ENCODE data around the gene DNASE1L1.
A peak's percentile ranks its signal among the peaks of the same experiment; 100 is the strongest.
"Not testable (repeated sequence)": the region's sequence is repeated elsewhere in the genome, so short reads cannot be mapped to it uniquely, and the experiment has no call there.

The DNASE1L1 gene

DNA sequence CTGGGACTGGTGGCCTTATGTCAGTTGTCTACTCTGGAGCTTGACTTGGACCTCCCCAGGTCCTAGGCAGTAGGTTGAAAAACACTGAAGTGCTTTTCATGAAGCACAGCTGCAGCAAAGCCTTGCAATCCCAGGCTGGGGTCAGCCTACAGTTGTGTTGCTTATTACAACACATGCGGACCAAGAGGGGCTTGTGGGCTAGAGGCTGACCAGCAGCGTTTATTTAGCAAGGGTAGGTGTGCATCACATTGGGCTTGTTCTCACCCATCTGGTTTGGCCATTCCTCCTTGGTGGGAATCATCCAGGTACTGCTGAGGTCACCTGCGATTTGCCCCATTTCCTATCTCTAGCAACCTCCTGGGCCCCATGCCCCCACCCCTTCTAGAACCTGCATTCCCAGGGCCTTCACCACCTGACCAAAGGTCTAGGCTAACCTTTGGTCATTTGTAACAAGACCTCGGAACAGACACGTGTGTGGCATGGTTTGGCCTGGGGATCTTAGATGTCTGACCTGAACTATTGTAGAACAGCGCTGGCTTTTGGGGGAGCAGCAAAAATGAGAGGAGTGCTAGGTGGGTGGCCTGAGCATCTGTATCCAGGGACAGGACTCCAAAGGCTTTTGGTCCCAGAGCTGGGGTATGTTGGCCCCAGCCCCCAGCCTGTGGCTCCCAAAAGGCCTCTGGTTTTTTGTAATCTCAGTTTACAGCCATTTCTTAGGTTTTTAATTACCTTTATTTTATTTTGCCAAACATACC lies 7.8 kb downstream of the DNASE1L1 start:
- TF ChIP-seq, protein P1, sequence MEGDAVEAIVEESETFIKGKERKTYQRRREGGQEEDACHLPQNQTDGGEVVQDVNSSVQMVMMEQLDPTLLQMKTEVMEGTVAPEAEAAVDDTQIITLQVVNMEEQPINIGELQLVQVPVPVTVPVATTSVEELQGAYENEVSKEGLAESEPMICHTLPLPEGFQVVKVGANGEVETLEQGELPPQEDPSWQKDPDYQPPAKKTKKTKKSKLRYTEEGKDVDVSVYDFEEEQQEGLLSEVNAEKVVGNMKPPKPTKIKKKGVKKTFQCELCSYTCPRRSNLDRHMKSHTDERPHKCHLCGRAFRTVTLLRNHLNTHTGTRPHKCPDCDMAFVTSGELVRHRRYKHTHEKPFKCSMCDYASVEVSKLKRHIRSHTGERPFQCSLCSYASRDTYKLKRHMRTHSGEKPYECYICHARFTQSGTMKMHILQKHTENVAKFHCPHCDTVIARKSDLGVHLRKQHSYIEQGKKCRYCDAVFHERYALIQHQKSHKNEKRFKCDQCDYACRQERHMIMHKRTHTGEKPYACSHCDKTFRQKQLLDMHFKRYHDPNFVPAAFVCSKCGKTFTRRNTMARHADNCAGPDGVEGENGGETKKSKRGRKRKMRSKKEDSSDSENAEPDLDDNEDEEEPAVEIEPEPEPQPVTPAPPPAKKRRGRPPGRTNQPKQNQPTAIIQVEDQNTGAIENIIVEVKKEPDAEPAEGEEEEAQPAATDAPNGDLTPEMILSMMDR (IDR thresholded peaks at IDR 0.05; ENCODE audit: low read depth, low read length): no peak
- DNase-seq (ENCODE audit: low read depth in 2 of 2): peak; percentile 42 to 49
- H3K4me3 ChIP-seq (replicated peaks in 1 of 2; ENCODE audit: low read depth in 2 of 2, low read length in 2 of 2): no peak overlapping the region

DNA sequence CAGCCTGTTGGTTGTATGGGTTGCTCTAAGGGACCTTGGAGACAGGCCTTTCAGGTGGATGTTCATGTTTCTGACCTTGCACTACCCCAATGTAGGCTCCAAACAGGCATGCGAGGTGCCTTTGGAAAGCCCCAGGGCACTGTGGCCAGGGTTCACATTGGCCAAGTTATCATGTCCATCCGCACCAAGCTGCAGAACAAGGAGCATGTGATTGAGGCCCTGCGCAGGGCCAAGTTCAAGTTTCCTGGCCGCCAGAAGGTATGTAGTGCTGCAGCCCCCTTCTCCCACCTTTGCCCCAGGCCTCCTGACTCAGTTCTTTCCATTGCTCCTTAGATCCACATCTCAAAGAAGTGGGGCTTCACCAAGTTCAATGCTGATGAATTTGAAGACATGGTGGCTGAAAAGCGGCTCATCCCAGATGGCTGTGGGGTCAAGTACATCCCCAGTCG lies 8.7 kb downstream of the DNASE1L1 start:
- DNase-seq (ENCODE audit: low read depth in 2 of 2): not testable (repeated sequence)
- peak overlapping the region; percentile 71 to 79 for H3K4me3 ChIP-seq (replicated peaks in 1 of 2; ENCODE audit: low read depth in 2 of 2, low read length in 2 of 2)

DNA sequence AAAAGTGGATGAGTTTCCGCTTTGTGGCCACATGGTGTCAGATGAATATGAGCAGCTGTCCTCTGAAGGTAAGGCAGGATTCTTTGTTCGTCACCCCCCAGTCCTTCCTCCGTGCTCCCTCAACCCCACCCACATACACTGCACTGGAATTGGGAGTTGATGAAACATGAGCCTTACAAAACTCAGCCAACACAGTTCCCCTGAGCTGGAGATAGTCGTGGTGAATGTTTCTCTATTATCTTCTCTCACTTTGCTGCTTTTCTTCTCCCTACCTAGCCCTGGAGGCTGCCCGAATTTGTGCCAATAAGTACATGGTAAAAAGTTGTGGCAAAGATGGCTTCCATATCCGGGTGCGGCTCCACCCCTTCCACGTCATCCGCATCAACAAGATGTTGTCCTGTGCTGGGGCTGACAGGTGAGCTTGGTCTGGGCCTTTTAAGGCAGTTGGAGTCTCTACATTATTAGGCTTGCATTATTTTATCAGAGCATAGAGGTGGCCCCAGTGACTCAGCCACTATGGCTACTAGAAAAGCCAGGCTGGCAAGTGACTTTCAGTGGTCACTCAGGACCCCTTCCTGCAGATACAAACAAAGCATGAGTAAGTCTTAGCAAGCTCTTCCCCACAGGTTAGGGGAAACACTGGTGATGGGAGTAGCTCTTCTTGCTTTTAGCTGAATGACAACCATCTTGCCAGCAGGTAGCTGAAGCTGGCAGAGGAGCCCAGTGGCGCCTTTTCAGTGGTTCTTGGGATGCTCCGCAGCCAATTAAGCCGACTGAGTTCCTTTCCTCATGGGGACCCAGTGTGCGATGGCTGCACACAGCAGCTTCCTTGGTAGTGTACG lies 9.3 kb downstream of the DNASE1L1 start:
- peak overlapping the region; percentile 71 to 79 for H3K4me3 ChIP-seq (replicated peaks in 1 of 2; ENCODE audit: low read depth in 2 of 2, low read length in 2 of 2)
- DNase-seq (ENCODE audit: low read depth in 2 of 2): peak in 1 of 2 donors; percentile 10
- TF ChIP-seq, protein P1 (IDR thresholded peaks at IDR 0.05; ENCODE audit: low read depth, low read length): no peak

DNA sequence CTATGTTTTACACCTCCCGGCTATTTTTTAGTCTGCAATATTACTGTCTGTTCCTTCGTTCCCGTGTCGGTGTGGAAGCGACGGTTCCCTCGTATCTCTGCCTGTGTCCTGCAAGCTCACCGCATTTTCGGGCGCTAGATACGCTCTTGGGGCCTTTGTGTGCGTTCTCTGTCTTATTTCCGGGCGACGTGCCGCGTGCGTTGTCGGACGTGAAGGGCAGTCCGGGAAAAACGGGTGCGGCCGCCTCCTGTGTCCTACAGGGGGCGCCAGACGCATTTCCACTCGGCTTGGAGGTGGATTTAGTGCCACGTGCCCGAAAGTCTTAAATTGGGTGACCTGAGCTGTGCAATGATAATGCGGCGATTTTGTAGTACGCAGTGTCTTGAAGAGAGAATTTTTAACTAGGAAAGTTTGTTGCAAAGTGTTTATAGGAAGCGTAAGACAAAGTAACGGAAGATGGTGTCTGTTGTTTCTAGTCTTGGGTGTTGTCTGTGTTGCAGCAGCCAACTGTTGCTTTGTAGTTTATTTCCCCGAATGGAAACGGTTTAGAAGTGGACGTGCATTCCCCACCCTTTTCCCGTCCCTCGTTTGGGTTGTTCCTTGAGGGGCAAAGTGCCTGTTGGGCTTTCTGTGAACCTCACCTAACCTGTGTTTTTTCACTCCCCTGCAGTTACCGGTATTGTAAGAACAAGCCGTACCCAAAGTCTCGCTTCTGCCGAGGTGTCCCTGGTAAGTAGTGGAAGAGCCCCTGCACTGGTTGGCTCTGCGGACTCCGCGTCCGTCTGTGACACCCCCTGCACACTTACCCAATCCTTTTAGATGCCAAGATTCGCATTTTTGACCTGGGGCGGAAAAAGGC lies 10.2 kb downstream of the DNASE1L1 start:
- H3K4me3 ChIP-seq (replicated peaks in 1 of 2; ENCODE audit: low read depth in 2 of 2, low read length in 2 of 2): peak overlapping the region; percentile 71 to 79
- peak; percentile 81 to 87 for DNase-seq (ENCODE audit: low read depth in 2 of 2)
- TF ChIP-seq, protein P1 (IDR thresholded peaks at IDR 0.05; ENCODE audit: low read depth, low read length): peak; percentile 75

DNA sequence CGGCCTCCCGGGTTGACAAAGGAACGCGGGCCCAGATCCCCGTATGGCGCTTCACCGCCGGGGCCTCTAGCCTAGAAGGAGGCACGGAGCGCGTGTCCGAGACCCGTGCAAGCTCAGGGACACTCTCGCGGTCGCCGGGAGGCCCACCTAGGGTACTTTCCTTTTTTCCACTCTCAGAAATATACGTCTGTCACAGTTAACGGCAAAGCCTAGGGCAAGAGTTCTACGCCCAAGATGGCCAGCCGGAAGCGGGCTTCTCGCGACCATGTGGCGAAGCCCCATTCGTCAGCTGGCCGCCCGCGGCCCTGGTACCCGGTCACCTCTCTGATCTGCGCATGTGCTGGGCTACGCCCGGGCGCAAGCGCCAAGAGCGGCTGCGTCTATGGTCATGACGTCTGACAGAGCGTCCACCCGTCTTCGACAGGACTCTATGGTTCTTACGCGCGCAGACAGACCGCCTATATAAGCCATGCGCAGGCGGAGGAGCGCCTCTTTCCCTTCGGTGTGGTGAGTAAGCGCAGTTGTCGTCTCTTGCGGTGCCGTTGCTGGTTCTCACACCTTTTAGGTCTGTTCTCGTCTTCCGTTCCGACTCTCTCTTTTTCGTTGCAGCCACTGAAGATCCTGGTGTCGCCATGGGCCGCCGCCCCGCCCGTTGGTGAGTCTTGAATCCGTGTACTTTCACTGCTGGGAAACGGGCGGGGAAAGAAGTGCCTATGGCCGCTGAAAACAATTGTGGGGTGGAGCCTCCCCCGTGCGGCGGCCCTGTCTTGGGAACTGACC lies 11.0 kb downstream of the DNASE1L1 start, which contains the start of gene RPL10:
TSS of gene RPL10 (plus strand) at position 490 of the 780 bp plus-strand sequence. CDS start at position 633, 143 bp downstream.
- peak; percentile 97 to 98 for DNase-seq (ENCODE audit: low read depth in 2 of 2)
- peak within 1 kb of the TSS; percentile 71 to 79 for H3K4me3 ChIP-seq (replicated peaks in 1 of 2; ENCODE audit: low read depth in 2 of 2, low read length in 2 of 2)
- TF ChIP-seq, protein P1 (IDR thresholded peaks at IDR 0.05; ENCODE audit: low read depth, low read length): no peak

DNA sequence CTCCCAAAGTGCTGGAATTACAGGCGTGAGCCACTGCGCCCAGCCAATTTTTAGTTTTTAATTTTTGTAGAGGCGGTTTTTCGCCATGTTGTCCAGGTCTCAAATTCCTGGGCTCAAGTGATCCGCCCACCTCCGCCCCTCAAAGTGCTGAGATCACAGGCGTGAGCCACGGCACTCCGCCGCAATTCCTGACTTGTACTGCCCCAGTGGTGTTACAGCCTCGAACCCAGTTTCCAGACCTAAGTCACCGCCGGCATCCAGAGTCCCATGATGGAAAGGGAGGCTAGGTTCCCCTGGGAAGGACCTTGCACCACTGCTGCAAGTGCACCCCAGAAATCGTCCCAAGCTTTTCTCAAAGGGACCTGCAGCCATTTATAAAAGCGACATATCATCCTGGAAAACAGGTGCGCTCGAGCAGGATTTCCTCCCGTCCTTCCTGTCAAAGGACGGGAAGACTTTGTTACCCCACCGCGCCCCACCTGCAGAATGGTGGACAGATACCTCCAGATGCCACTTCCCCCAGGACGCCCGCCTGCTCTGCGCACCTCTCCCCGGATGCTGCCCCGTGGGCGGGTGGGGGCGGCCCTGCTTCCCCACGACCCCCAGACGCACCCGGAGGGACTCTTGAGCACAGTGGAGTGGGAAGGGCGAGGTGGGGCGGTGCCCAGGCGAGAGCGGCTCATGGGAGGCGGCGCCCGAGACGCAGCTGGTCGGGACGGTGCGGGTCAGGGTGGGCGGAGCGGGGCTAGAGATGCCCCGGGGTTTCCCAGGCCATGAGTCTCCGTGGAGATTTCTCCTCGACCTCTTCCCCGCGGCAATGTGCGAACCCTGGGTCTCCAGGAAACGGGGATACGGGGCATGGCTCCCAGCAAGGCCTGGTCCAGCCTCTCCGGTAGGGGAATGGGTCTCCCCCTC lies 11.8 kb downstream of the DNASE1L1 start:
- peak; percentile 65 to 71 for DNase-seq (ENCODE audit: low read depth in 2 of 2)
- peak overlapping the region; percentile 61 to 71 for H3K4me3 ChIP-seq (replicated peaks in 1 of 2; ENCODE audit: low read depth in 2 of 2, low read length in 2 of 2)
- TF ChIP-seq, protein P1 (IDR thresholded peaks at IDR 0.05; ENCODE audit: low read depth, low read length): no peak

DNA sequence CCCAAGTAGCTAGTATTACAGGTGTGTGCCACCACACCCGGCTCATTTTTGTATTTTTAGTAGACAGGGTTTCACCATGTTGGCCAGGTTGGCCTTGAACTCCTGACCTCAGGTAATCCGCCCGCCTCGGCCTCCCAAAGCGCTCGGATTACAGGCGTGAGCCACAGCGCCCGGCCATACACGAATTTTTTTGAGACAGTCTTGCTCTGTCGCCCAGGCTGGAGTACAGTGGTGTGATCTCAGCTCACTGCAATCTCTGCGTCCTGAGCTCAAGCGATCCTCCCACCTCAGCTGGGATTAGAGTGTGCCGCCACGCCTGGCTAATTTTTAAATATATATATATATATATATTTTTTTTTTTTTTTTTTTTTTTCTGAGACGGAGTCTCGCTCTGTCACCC lies 12.7 kb downstream of the DNASE1L1 start:
- not testable (repeated sequence) for DNase-seq (ENCODE audit: low read depth in 2 of 2); H3K4me3 ChIP-seq (replicated peaks in 1 of 2; ENCODE audit: low read depth in 2 of 2, low read length in 2 of 2)

DNA sequence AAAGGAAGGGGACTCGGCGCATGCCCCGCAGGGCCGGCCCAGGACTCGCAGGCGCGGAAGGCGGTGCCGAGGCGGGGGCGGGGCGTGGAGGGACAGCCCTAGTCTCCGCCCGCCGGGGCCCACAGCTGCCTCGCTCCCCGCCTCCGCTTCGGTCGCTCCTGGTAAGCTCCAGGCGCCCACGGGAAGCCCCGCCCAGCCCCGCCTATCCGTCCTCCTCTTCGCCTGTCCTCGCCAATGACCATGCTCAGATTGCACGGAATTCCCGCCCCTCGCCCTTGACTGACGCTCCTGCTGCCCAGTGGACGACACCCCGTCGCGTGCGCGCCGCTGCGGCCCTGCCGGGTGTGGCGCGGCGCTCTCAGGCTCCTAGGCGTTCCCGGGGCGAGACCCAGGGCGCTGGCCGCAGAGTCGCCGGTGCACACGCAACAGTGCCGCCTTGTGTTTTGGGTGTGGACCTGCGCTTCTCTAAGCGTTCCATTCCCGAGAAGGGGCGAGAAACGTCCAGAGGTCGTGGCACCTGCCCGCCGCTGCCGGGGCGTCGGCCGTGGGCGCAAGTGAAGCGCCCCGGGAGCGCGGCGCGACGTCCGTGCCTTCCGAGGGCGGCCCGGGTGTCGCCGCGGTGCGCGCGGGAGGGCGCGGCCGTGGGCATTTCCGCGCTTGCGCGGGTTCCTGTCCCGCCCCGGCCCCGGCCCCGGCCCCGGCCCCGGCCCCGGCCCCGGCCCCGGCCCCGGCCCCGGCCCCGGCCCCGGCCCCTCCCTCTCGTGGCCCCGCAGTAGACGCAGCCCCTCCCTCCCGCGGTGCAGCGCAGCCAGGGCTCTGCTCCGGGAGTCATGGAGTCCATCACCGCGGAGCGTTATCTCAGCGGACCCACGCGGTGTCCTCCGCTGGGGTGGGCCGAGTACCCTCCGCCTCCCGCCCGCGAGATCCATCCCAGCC lies 19.0 kb downstream of the DNASE1L1 start:
- DNase-seq (ENCODE audit: low read depth in 2 of 2): not testable (repeated sequence)
- H3K4me3 ChIP-seq (replicated peaks in 1 of 2; ENCODE audit: low read depth in 2 of 2, low read length in 2 of 2): peak overlapping the region in 1 of 2 donors; percentile 30

Data from cardiac fibroblast (primary cell).